Left lobe of liver (tissue), 2 donors: ENCODE results near the gene ETFB. TPM values are rescaled to one million over a fixed set of nuclear protein-coding genes. Genes with fewer than 3 reads are reported as not detected.

Source experiments
- ATAC-seq: fragments of 200-7000 bp; cut with Tn5 transposase; one replicate; pipeline ENCODE4 v1.9.1; 2020; ENCODE audit warnings: mild to moderate bottlenecking, moderate library complexity
- DNase-seq: peaks from one replicate; pipeline ENCODE4 v3.0.0-alpha.2; 2020; ENCODE audit warnings: low spot score
- total RNA-seq: library from RNA; stranded (reverse); gene quantifications from one replicate; pipeline ENCODE4 v1.2.1, GENCODE V29; 2021
- donor health status: DM: no; HTN: no; CAD: no; lungs with moderate emphysema.
- donor health status: DM: no; HTN: yes; CAD: no.

Gene ETFB
- total RNA-seq, 1 donor from 2014 or later: 378 TPM

GRCh38 chr19:51354103-51354741 is 12.0 kb downstream of the ETFB start:
- ATAC-seq (no peak), DNase-seq (no peak)

GRCh38 chr19:51352783-51353360 is 13.3 kb downstream of the ETFB start:
- DNase-seq (no peak), ATAC-seq (no peak)

DNA sequence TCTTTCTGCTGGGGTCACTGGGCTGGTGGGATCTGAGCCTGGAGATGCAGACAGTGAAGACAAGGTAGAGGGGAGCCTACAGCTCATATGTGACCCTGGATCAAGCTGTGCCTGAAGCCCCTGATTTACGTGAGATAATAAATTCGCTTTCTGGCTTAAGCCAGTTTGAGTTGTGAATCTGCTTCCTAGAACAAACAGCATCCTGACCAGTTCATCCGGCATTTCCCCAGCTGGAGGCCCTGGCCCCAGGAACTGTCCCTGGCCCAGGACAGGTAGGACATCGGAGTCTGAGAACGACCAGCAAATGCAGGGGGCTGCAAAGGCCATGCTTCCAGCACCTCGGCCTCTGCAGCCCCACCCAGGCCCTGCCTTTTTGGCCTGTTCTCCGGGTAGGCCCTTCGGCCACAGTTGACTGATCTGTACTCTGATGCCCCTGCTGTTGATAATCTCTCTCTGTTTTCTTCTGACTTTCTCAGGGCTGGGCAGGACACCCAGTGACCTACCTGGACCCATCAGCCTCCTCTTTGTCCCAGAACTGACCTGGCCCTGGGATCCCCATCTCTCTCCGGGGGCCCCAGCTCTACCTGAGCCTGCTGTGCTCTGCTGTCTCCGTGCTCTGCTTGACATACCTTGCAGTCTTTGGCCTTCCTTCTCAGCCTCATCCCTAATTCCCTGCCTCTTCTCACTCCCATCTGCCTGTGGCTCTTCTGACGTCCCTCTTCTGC is 14.8 kb downstream of the ETFB start:
- DNase-seq (no peak), ATAC-seq (no peak)

DNA sequence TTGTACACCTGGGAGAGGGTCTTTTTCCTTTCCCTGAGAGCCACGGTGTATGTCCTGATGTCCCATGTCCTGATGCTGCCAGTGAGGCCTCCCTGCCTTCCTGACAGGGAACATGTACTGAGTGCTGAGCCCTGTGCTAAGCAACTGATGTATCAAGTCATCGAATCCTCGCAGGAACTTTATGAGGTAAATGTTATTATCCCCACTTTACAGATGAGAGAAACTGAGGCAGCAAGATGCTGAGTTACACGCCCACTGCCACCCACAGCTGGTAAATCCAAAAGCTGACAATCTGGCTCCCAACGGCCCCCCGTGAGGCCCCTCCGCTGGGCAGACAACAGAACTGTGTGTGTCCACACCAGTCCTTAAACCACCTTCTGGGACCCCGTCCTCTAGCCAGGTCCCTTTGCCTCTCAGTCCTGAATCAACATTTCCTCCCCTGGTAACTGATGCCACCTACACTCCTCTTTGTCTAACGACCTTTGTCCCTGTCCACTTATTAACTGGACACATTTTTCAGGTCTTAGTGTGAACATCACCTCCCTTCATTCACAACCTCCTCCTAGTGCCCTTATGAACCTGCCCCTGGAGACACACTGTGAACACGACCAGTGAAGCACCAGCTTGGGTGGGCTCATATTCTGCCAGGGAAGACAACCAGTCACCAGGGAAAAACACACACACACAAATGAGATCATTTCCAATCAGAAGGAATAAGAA is 18.8 kb downstream of the ETFB start:
- DNase-seq (no peak), ATAC-seq (peak; percentile 48)

GRCh38 chr19:51346742-51347141 is 19.4 kb downstream of the ETFB start:
- DNase-seq (no peak), ATAC-seq (no peak)

GRCh38 chr19:51345076-51345620 is 21.0 kb downstream of the ETFB start:
- ATAC-seq: no peak

GRCh38 chr19:51342631-51343569 is 23.3 kb downstream of the ETFB start:
- DNase-seq (no peak), ATAC-seq (no peak)

More at GRCh38 chr19:51345076-51345620, 21.0 kb downstream of the ETFB start:
- DNase-seq: no peak

- no peak for ATAC-seq
These were observed 24.1 kb downstream of the ETFB start, which contains the start of gene VSIG10L for GRCh38 chr19:51341976-51342580. TSS of gene VSIG10L (minus strand) at chr19:51342139. CDS start at chr19:51342124, 15 bp downstream.

DNA sequence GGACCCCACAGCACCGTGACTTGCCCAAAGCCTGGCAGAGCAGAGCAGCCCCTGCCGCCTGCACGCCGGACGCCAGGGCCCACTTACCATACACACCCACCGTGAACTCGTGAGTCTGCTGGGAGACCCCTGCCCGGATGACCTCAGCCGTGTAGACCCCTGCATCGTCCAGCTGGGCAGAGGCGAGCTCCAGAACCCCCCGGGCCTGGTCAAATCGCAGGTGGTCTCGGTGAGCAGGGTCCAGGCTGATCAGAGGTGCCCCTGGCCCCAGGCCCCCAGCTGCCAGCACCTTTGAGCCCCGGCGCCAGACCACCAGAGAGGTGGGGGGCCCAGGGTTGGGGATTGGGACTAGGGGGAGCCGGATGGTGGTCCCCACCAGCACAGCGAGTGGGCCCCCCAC is 25.1 kb downstream of the ETFB start:
- DNase-seq (no peak), ATAC-seq (no peak)

More at GRCh38 chr19:51341976-51342580, 24.1 kb downstream of the ETFB start, which contains the start of gene VSIG10L:
- DNase-seq: no peak

DNA sequence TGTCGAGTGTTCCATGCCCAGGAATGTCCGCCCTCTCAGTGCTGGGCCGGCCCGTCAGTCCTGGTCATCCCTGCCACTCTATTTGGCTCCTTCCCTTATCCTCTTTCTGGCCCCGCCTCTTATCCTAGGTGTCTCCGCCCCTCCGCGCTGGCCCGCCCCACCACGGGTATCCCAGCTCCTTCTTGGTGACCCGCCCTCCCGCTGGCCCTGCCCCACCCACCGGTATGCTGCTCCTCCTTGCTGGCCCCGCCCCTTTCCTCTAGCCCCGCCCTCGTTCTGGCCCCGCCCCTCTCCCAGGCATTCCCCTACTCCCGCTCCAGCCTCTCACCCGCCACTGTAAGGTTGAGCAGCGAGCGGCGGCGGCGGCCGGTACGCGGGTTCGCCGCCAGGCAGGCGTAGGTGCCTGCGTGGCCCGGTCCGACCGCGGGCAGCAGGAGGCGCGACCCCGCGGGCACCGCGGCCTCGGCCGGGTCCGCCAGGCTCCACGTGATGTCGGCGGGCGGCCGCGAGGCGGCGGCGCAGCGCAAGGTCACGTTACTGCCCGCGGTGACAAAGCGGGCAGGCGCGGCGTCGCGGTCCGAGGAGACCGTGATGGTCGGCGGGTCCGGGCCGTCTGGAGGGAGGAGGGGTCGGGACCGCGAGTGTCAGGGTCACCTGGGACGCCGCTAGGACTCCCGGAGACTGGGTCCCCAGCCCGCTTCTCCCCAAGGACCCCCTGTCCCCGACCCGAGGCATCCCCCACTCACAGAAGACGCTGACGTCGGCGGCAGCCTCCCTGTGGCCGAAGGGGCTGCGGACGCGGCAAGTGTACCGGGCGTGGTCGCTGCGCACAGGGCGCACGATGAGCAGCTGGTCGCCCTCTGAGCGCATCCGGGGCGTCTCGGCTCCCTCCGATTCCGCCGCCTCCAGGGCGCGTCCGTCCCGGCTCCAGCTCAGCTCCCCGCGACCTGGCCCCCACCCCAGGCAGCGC is 26.2 kb downstream of the ETFB start:
- ATAC-seq: peak; percentile 91
- peak; percentile 98 for DNase-seq

- ATAC-seq (no peak), DNase-seq (peak; percentile 54)
These were observed 26.9 kb downstream of the ETFB start for GRCh38 chr19:51339313-51339686.

- DNase-seq (peak; percentile 85), ATAC-seq (peak; percentile 73)
These were observed 27.4 kb downstream of the ETFB start for GRCh38 chr19:51338563-51339312.

DNA sequence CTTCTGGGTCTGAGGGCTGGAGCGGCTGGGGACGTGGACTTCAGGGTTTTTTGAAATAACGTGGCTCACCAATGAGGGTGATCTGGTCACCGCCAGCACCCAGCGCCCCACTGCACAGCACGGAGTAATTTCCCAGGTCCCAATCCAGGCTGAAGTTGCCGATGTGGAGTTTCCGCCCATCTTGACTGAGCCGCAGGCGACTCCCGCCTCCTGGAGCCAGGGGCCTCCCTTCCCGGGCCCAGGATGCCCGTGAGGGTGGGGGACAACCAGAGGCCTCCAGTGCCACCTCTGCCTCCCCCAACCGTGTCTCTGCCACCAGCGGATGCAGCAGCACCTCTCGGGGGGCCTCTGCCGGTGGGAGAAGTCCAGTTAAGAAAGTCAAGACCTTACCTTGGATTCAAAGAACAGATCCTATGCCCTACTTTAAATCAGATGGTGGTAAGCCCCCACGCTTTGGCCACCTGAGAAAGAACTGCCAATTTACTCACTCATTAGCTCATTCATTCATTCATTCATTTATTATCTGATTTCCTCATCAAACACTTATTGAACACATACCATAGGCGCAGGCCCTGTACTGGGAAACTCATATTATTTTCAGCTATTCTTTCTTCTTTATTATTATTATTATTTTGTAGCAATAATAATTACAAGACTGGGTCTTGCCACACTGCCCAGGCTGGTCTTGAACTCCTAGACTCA is 28.2 kb downstream of the ETFB start:
- ATAC-seq: no peak

GRCh38 chr19:51337141-51337860 is 28.9 kb downstream of the ETFB start:
- ATAC-seq (no peak), DNase-seq (no peak)

More for the DNA sequence above, 28.2 kb downstream of the ETFB start:
- DNase-seq: no peak

DNA sequence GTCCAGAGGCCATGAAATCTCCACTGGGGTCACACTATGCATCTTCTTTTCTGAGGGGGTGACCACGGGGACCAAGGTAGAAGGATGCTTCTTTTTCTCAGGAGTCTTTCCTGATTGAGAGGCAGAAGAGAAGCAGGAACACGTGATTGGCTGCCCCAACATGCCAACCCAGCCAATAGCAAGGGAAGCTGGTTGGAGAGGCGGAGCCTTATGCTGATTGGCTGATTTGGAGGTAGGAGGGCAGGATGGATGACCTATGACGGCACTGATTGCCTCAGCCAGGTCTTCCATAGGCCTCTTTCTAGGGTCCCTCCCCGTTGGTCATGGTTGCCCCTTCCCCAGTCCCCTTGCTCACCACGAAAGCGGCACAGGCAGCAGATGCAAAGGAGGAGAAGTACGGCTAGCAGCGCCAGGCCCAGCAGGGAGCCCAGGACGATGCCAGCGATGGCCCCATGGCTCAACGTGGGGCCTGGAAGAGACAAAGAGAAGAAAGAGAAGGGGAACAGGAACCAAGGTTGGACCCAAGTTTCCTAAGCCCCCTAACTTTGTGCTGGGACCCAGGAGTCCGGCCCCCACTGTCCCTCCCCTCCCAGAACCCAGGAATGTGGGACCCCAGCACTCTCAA is 32.2 kb downstream of the ETFB start:
- DNase-seq (no peak), ATAC-seq (no peak)

GRCh38 chr19:51331716-51332115 is 34.5 kb downstream of the ETFB start:
- DNase-seq (no peak), ATAC-seq (no peak)
